Stomach smooth muscle (tissue), 2 donors: ENCODE results near the gene TYMP.

Source experiments
- H3K27ac ChIP-seq: one replicate; pipeline ENCODE4 v1.7.0; 2013; ENCODE audit warnings: mild to moderate bottlenecking, low read length, inconsistent platforms
- H3K27me3 ChIP-seq, 2 donors: one replicate each; pipeline ENCODE4 v1.7.0; 2013; ENCODE audit warnings: low read length in 2 of 2; ENCODE audit not compliant: insufficient read depth in 2 of 2, control insufficient read depth in 1 of 2
- H3K36me3 ChIP-seq, 2 donors: one replicate each; pipeline ENCODE4 v1.7.0; 2013; ENCODE audit warnings: low read length in 2 of 2; ENCODE audit not compliant: control insufficient read depth in 2 of 2, insufficient read depth in 2 of 2
- H3K4me1 ChIP-seq: one replicate; pipeline ENCODE4 v1.7.0; 2013; ENCODE audit warnings: low read length; ENCODE audit not compliant: control insufficient read depth, insufficient read depth
- H3K4me3 ChIP-seq, 2 donors: one replicate each; pipeline ENCODE4 v1.7.0; 2013; ENCODE audit warnings: low read length in 2 of 2
- H3K9ac ChIP-seq, 2 donors: one replicate each; pipeline ENCODE4 v1.7.0; 2013; ENCODE audit warnings: low read length in 2 of 2, mild to moderate bottlenecking in 1 of 2
- H3K9me3 ChIP-seq, 2 donors: one replicate each; pipeline ENCODE4 v1.7.0; 2013; ENCODE audit warnings: low read length in 2 of 2; ENCODE audit not compliant: control insufficient read depth in 2 of 2
- donor health status: healthy.
- donor health status: Pancreatic carcinoma.

TYMP gene

DNA sequence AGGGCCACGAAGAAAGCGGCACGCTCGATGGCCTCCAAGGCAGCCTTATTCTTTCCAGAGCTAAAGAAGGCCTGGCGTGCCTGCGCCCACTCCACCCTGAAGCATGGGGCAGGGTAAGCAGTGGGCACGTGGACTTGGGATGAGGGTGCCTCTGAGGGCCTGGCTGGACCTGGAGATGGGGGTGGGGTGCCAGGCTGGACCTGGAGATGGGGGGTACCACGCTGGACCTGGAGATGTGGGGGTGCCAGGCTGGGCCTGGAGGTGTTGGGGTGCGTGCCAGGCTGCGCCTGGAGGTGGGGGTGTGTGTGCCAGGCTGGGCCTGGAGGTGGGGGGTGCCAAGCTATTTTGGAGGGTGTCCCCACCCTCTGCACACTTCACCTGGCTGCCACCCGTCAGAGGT lies 43.2 kb upstream of the TYMP start:
- Histone ChIP-seq H3K36me3 (peaks cover 0 to 5% of the 10 kb centered on the region in 2 donors), H3K9me3 (no peaks in the 10 kb centered on the region), H3K4me3 (no peak overlapping the region), H3K9ac (no peak overlapping the region), H3K27ac (no peak overlapping the region), H3K4me1 (peaks cover 7% of the 10 kb centered on the region), H3K27me3 (peaks cover 8 to 14% of the 10 kb centered on the region in 2 donors)

DNA sequence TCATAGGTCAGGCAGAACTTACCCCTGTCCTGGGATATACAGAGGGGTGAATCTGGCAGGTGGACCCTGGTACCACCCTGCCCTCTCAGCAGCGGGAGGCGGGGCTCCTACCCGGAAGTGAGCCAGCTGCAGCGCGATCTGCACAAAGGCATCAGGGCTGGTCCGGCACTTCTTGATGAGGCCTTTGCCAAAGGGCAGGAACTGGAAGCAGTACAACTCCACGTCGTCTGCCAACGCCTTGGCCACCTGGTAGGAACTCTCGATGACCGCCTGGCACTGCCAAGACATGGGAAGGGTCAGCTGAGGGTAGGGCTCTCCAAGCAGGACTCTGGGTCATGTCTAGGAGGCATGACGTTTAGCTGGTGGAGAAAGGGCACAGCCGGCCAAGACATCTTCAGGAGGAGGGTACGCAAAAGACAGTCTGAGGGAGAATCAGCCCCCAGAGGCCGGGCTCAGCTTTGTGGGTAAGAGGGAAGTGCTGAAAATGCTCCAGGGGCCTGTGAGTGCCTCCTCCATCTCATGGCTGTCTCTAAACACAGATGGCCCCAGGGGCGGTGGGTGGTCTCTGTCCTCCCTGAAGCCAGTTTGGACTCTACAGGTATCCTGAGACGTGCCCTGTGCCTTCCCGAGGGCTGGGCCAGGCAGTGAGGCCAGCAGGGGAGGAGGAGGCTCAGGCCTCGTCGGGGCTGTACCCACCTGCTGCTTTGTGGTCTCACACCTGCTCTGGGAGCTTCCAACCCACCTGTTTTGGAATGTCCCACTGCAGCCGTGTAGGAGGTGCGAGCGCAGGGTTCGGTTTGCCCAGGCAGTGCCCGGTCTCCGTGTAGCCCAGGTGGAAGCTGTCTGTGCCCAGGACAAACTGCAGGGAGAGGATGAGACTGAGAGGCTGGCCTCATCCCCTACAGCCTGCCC lies 41.7 kb upstream of the TYMP start:
- Histone ChIP-seq H3K9ac (no peak overlapping the region), H3K9me3 (no peaks in the 10 kb centered on the region), H3K27me3 (peaks cover 0 to 3% of the 10 kb centered on the region in 2 donors), H3K4me3 (no peak overlapping the region), H3K4me1 (no peaks in the 10 kb centered on the region), H3K27ac (no peak overlapping the region), H3K36me3 (peaks cover 0 to 5% of the 10 kb centered on the region in 2 donors)

GRCh38 chr22:50570861-50571260 lies 41.0 kb upstream of the TYMP start:
- Histone ChIP-seq H3K9ac (no peak overlapping the region), H3K27me3 (no peaks in the 10 kb centered on the region), H3K27ac (no peak overlapping the region), H3K4me1 (no peaks in the 10 kb centered on the region), H3K9me3 (no peaks in the 10 kb centered on the region), H3K36me3 (peaks cover 0 to 5% of the 10 kb centered on the region in 2 donors), H3K4me3 (no peak overlapping the region)

GRCh38 chr22:50569896-50570535 lies 40.2 kb upstream of the TYMP start:
- no peaks in the 10 kb centered on the region for H3K4me1 ChIP-seq
- no peak overlapping the region for H3K4me3 ChIP-seq
- H3K36me3 ChIP-seq, result peaks cover 0 to 5% of the 10 kb centered on the region in 2 donors
- no peaks in the 10 kb centered on the region for H3K9me3 ChIP-seq
- H3K27me3 ChIP-seq, result no peaks in the 10 kb centered on the region
- no peak overlapping the region for H3K9ac ChIP-seq
- no peak overlapping the region for H3K27ac ChIP-seq

DNA sequence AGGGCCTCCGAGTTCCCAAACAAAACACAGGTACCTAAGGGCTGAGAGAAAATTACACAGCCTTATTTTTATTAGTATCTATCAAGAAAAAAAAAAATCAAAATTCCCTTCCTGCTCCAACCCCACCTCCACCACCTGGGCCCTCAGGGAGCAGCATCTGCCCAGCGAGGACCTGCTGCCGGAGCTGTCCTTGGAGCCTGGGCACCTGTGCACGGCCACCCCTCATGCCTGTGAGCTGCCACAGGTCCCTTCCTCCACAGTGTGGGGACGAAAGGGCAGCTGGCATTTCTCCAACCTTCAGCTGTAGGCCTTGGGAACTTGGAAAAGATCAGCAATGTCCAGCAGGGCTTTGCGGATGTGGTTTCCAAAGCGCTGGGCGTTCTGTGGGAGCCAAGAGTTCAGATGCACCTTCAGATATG lies 39.2 kb upstream of the TYMP start:
- H3K36me3 ChIP-seq, result peaks cover 0 to 5% of the 10 kb centered on the region in 2 donors
- no peaks in the 10 kb centered on the region for H3K9me3 ChIP-seq
- H3K4me3 ChIP-seq, result no peak overlapping the region
- no peaks in the 10 kb centered on the region for H3K27me3 ChIP-seq
- H3K4me1 ChIP-seq, result no peaks in the 10 kb centered on the region
- no peak overlapping the region for H3K27ac ChIP-seq
- H3K9ac ChIP-seq, result no peak overlapping the region

DNA sequence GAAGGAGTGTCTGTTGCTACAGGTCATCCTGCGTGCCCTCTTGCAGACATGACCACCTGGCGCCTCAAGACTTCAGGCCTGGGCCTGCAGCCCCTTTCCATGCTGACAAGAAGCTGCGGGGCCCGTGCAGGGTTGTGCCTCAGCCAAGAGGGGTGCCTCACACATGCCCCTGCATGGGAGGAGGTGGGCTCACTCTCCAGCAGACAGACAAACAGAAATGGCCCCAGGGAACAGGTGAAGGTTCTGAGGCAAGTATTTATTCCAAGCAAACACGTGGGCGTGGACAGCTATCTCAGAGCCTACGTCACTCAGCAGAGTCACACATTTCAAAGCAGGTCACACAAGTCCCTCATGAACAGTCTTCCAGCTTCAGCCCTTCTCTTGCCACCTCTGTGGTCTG lies 38.8 kb upstream of the TYMP start:
- Histone ChIP-seq H3K27ac (no peak overlapping the region), H3K9me3 (no peaks in the 10 kb centered on the region), H3K4me3 (no peak overlapping the region), H3K9ac (no peak overlapping the region), H3K27me3 (no peaks in the 10 kb centered on the region), H3K36me3 (peaks cover 0 to 5% of the 10 kb centered on the region in 2 donors), H3K4me1 (peaks cover 4% of the 10 kb centered on the region)

DNA sequence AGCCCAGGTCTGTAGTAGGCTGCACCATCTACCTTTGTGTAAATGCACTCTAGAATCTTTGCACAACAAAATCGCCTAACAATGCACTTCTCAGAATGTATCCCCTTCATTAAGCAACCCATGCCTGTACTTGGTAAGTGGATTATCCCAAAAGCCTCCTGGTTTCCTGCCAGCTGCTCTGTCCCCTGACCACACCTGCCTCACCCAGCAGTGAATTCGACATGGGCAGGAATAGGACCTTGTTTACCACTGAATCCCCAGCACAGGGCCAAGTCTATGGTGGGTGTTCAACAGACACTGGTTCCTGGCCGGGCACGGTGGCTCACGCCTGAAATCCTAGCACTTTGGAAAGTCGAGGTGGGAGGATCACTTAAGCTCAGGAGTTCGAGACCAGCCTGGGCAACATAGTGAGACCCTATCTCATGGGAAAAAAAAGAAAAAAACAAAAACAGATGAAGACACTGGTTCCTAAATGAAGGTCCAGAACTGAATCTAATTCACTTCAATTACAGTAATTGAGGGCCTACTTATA lies 38.0 kb upstream of the TYMP start:
- no peak overlapping the region for H3K27ac ChIP-seq
- peaks cover 0 to 5% of the 10 kb centered on the region in 2 donors for H3K36me3 ChIP-seq
- H3K9me3 ChIP-seq, result no peaks in the 10 kb centered on the region
- H3K4me1 ChIP-seq, result peaks cover 10% of the 10 kb centered on the region
- H3K9ac ChIP-seq, result no peak overlapping the region
- H3K4me3 ChIP-seq, result no peak overlapping the region
- H3K27me3 ChIP-seq, result no peaks in the 10 kb centered on the region

GRCh38 chr22:50564289-50564688 lies 34.5 kb upstream of the TYMP start:
- no peak overlapping the region for H3K27ac ChIP-seq
- no peak overlapping the region for H3K9ac ChIP-seq
- no peaks in the 10 kb centered on the region for H3K27me3 ChIP-seq
- H3K4me1 ChIP-seq, result peaks cover 10% of the 10 kb centered on the region
- H3K36me3 ChIP-seq, result no peaks in the 10 kb centered on the region
- H3K9me3 ChIP-seq, result no peaks in the 10 kb centered on the region
- H3K4me3 ChIP-seq, result no peak overlapping the region

DNA sequence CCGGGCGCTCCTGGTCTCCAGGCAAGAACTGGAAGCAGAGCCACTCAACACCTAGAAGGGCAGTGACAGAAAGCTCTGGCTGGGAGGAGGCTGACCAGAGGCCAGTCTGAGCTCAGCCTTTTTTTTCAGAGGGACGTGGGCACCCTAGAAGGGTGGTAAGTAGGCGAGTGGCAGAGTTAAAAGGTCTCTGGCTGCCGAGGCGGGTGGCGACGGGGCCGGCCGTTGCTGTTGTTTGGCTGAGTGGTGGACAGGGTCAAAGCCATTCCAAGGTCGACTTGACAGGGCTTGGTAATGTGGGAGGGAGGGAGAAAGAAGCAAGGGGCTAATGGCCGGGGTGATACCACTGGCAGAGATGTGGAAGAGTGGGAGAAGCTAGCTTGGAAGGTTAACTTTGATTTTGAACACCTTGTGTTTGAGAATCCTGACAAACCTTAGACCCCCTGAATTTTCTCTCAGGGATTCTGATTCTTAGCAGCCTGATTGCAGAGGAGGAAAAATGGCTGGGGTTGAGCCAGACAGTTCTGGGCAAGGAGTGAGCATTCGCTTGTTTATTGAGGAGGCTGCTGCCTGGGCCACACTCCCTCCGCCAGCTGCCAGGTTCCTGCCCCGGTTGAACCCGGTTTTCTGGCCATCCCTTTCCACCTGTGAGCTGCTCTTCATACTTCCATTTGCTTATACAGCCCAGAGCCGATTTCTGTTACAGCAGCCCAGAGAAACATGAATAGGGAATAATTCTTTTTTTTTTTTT lies 33.8 kb upstream of the TYMP start:
- Histone ChIP-seq H3K4me1 (peaks cover 10% of the 10 kb centered on the region), H3K36me3 (no peaks in the 10 kb centered on the region), H3K27me3 (no peaks in the 10 kb centered on the region), H3K9me3 (no peaks in the 10 kb centered on the region), H3K4me3 (peak overlapping the region; percentile 76 to 92), H3K9ac (peak overlapping the region; percentile 65 to 80), H3K27ac (no peak overlapping the region)

- H3K9ac ChIP-seq, result peak within 1 kb of the TSS; percentile 65 to 80
- H3K9me3 ChIP-seq, result no peaks in the 10 kb centered on the region
- peak within 1 kb of the TSS; percentile 76 to 92 for H3K4me3 ChIP-seq
- peaks cover 0 to 1% of the 10 kb centered on the region in 2 donors for H3K27me3 ChIP-seq
- H3K27ac ChIP-seq, result no peak within 1 kb of the TSS
- H3K4me1 ChIP-seq, result peaks cover 10% of the 10 kb centered on the region
- H3K36me3 ChIP-seq, result no peaks in the 10 kb centered on the region
Observed at GRCh38 chr22:50562523-50563412, 33.0 kb upstream of the TYMP start, which contains the start of gene SYCE3. Gene SYCE3, minus strand, starts transcription at chr22:50562919. Its CDS starts 6,514 bp downstream, at chr22:50556405.
